ENCODE data around the gene COG3.
A peak's percentile ranks its signal among the peaks of the same experiment; 100 is the strongest.
"Not testable (repeated sequence)": the region's sequence is repeated elsewhere in the genome, so short reads cannot be mapped to it uniquely, and the experiment has no call there.

The COG3 gene

GRCh38 chr13:45464687-45465453 lies at the start of gene COG3:
Gene COG3 (plus strand): TSS chr13:45464939. CDS start chr13:45465037, 98 bp downstream.
- peak within 1 kb of the TSS; percentile 92 for H3K4me3 ChIP-seq (ENCODE audit: low read depth, low read length)

- no peak overlapping the region for H3K4me3 ChIP-seq (ENCODE audit: low read depth, low read length)
These were observed 49.6 kb upstream of the COG3 start for GRCh38 chr13:45415112-45415511.

- no peak overlapping the region for H3K4me3 ChIP-seq (ENCODE audit: low read depth, low read length)
These were observed 48.1 kb upstream of the COG3 start for GRCh38 chr13:45416516-45417128.

- H3K4me3 ChIP-seq (ENCODE audit: low read depth, low read length), result peak within 1 kb of the TSS; percentile 88
These were observed 46.8 kb upstream of the COG3 start, which contains the start of gene SLC25A30 for GRCh38 chr13:45417790-45418534. Gene SLC25A30 (minus strand): TSS chr13:45418373. CDS start chr13:45411425, 6,948 bp downstream.

GRCh38 chr13:45419389-45419788 lies 45.4 kb upstream of the COG3 start:
- not testable (repeated sequence) for H3K4me3 ChIP-seq (ENCODE audit: low read depth, low read length)

- H3K4me3 ChIP-seq (ENCODE audit: low read depth, low read length), result no peak overlapping the region
These were observed 44.8 kb upstream of the COG3 start for GRCh38 chr13:45419945-45420344.

GRCh38 chr13:45422731-45423292 lies 41.9 kb upstream of the COG3 start:
- no peak overlapping the region for H3K4me3 ChIP-seq (ENCODE audit: low read depth, low read length)

- not testable (repeated sequence) for H3K4me3 ChIP-seq (ENCODE audit: low read depth, low read length)
These were observed 38.5 kb upstream of the COG3 start for GRCh38 chr13:45426056-45426841.

GRCh38 chr13:45432737-45433380 lies 31.9 kb upstream of the COG3 start:
- H3K4me3 ChIP-seq (ENCODE audit: low read depth, low read length), result no peak overlapping the region

- no peak overlapping the region for H3K4me3 ChIP-seq (ENCODE audit: low read depth, low read length)
These were observed 31.4 kb upstream of the COG3 start for GRCh38 chr13:45433381-45433790.

GRCh38 chr13:45434556-45435371 lies 30.0 kb upstream of the COG3 start:
- H3K4me3 ChIP-seq (ENCODE audit: low read depth, low read length), result no peak overlapping the region

- no peak overlapping the region for H3K4me3 ChIP-seq (ENCODE audit: low read depth, low read length)
These were observed 28.4 kb upstream of the COG3 start for GRCh38 chr13:45436332-45436731.

GRCh38 chr13:45436953-45437352 lies 27.8 kb upstream of the COG3 start:
- no peak overlapping the region for H3K4me3 ChIP-seq (ENCODE audit: low read depth, low read length)

GRCh38 chr13:45437947-45438346 lies 26.8 kb upstream of the COG3 start:
- H3K4me3 ChIP-seq (ENCODE audit: low read depth, low read length), result no peak overlapping the region

GRCh38 chr13:45439008-45439407 lies 25.7 kb upstream of the COG3 start:
- H3K4me3 ChIP-seq (ENCODE audit: low read depth, low read length), result no peak overlapping the region

- H3K4me3 ChIP-seq (ENCODE audit: low read depth, low read length), result no peak overlapping the region
These were observed 24.8 kb upstream of the COG3 start for GRCh38 chr13:45439781-45440462.

GRCh38 chr13:45441633-45442032 lies 23.1 kb upstream of the COG3 start:
- no peak overlapping the region for H3K4me3 ChIP-seq (ENCODE audit: low read depth, low read length)

- no peak overlapping the region for H3K4me3 ChIP-seq (ENCODE audit: low read depth, low read length)
These were observed 19.7 kb upstream of the COG3 start for GRCh38 chr13:45445053-45445452.

- H3K4me3 ChIP-seq (ENCODE audit: low read depth, low read length), result no peak overlapping the region
These were observed 18.6 kb upstream of the COG3 start for GRCh38 chr13:45446181-45446580.
